NCI-H774 (cell line): ENCODE data around the gene ASTE1.
"Not testable (repeated sequence)": the region's sequence is repeated elsewhere in the genome, so short reads cannot be mapped to it uniquely, and the experiment has no call there.

Source experiments
- DNase-seq: peaks from one replicate; lab custom pipeline; 2025; lab: John Stamatoyannopoulos, UW

The ASTE1 gene, protein sequence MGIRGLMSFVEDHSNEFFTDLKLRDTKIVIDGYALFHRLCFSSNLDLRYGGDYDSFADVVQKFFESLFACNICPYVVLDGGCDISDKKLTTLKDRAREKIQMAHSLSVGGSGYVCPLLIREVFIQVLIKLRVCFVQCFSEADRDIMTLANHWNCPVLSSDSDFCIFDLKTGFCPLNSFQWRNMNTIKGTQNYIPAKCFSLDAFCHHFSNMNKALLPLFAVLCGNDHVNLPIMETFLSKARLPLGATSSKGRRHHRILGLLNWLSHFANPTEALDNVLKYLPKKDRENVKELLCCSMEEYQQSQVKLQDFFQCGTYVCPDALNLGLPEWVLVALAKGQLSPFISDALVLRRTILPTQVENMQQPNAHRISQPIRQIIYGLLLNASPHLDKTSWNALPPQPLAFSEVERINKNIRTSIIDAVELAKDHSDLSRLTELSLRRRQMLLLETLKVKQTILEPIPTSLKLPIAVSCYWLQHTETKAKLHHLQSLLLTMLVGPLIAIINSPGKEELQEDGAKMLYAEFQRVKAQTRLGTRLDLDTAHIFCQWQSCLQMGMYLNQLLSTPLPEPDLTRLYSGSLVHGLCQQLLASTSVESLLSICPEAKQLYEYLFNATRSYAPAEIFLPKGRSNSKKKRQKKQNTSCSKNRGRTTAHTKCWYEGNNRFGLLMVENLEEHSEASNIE

DNA sequence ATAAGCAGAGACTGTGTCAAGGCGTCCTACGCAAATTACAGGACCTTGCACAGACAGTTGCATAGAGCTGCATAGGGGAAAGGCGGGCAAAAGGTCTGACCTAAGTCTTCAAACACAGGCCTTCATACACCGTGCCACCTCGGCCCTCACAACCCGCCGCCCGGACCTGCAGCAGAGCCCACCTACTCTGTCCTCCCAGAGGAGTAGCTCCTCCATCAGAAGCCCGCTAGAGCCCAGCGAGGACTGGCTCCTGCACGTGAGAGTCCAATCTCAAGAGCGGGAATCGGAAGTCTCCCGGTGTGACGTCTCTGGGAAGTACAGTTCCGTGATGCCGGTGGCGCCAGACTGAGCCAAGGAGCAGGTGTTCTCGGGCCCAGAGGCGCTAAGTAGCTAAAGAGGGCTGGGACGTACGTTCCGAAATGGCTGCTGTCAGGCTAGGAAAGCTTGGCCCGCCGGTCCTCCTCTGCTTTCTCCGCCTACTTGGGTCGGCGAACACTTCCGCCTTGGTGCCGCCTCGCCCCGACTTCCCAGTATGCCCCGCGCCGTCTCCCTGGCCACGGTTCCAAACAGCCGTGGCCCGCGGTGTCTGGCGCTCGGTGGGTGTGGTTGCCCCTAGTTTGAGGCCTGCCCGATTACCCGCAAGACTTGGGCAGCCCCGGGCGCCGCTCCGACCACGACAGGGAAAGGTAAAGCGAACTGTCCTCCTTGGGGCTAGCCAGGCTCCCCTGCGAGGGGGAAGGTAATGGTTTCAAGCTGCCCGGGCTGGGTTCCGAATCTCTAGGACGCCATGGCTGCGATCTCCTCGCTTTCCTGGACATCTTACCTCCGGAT lies at the start of gene ASTE1, which contains the start of gene NEK11:
ASTE1 (minus strand) TSS at position 505 of the 831 bp plus-strand sequence. CDS start 1,519 bp downstream, outside the sequence.
NEK11 (plus strand) TSS at position 557 of the 831 bp plus-strand sequence. CDS start 2,832 bp downstream, outside the sequence.
- DNase-seq = peak; percentile 84

DNA sequence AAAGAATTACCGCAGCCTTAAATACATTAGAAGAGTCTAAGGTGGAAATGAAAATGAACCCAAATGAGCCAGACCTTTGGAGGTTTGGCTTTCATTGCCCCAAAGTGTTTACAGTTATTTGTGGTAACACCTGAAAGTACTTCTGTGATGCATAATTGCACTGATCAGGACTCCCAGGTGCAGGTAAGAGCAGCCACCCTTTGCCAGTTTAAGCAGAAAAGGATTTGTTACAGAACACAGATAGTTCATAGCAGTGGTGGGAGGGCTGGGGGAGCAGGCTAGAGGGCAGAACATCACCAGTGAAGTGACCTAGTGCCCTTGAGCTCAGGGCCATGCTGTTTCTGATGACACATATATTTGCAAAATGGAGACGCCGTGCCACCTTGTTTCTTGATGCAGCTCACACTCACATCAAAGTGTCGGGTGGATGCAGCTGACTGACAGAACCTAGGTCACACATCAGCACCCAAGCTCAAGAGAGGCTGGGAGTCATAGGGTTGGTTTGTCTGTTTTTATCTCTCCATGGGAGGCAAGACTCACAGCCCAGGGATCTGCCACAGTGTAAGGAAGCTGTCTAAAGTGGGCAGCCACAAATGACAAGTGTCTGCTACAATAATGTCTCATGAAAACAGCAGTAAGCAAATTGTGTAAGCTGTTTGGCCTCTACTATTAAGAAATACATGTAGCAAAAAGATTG lies 49.2 kb upstream of the ASTE1 start:
- no peak for DNase-seq

DNA sequence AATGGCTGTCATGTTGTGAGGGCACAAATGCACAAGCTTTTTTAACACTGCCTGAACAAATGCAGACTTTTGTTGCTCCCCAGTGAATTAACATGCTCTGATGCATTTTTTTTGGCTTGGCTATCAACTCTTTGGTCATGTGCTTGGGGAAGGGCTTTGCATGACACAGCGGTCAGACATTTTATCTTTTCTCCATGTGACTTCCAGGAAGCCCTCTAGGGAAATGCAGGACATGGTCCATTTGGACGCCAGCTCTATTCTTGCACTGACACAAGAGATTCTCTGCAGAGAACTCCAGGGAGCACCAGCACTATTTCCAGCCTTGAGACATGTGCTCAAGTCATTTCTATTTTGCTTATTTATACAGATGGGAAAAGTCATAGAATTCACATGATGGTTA lies 46.2 kb upstream of the ASTE1 start:
- no peak for DNase-seq

DNA sequence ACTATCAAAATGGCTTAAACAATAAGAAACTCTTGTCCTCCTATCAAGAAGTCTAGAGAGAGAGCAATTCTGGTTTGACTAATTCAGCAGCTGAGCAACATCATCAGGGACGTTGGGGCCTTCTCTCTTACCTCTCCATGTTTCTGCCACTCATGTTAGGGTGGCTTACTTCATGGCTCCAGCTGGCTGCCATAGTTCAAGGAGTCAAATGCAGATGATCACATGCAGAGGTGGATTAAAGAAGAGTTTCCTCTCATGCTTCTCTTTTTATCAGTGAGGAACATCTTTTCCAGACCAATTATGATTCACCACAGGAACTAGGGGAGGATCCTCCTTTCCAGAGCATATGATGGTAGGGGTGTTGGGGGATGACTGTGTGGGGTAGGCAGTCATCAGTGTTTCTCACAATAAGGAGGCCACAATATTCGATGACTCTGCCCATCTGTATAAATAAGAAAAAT lies 45.5 kb upstream of the ASTE1 start:
- no peak for DNase-seq

DNA sequence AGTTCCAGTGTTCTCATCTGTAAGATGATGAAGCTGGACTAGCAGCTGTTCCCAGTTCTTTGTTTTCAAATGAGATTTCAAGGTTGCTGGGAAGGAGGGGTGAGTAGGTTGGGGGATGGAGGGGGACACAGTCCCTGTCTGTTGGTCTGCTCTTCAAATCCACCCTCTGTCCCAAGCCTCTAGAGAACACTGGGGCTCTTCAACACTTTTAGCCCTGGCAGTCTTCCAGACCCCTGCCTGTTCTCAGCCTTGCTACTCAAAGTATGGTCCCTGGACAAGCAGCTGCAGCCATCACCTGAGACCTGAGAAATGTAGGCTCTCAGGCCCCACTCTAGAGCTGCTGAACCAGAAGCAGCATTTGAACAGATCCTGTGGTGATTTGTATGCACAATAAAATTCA lies 41.4 kb upstream of the ASTE1 start:
- no peak for DNase-seq

DNA sequence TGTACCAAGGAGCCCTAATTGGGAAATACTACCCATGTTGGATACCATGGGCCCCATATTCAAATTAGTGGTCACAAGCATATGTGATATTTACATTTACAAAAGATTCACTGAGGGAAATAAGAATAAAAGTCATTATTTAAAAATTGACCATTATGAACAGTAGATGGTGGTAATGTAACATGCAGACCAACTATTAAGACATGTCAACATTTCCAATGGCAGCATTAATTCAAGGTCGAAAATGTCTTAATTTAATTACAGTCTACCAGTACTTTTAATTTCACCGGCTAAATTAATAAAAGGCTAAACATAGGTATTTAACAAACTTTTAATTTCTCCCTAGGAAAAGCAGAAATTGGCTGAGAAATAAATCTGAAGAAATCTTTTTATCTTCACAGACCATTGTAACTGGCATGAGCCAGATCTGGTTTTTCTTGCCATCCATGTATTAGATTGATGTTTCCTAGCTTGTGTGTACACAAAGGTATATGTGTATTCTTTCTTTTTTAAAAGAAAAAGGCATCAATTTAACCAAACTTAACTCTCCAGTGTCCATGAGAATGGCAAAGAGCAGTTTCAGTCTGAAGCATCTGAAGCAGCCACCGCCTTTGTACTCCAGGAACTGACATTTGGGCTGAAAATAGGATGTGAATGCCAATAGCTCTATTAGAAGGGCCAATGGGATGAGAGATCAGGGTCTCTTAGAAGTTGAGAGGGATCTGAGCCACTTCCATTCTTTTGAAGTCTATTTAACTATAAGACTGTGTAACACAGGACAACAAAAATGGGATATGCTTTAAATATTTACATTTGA lies 26.6 kb upstream of the ASTE1 start:
- no peak for DNase-seq

DNA sequence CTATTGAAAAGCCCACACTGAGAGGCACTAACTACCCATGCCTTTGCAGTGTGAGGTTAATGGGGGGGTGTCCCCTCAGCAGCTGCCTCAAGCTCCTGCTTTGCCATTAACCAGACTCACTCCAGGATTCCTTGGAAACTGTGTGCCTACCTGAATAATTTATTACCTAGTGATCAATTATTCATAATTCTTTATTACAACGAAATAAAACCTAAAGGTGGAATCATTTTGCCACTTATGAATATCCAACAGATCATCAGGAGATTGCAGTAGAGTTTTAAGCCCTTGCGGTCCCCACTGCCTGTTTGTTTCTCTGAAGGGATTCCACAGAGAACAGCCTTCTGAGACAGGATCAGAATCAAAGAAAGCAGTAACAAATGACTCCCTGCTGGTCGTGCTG lies 23.4 kb upstream of the ASTE1 start:
- DNase-seq = no peak

DNA sequence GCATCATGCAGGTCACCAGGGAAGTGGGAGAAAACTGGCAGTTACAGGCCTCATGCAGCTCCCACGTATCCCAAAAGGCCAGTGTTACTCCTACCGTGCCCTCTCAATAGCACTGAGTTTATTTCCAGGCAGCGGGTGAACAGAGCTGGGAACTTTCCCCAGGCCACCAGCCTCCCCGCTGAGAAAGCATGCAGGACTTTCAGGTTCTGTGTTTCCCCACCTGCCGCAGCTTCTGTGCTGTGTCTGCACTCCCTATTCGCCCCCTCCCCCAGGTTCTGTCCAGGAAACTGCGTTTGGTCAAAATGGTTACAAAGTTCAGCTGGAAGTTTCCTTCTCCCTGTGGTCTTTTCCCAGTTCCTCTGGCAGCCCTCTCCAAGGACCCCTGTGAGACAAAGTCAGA lies 21.4 kb upstream of the ASTE1 start:
- DNase-seq = no peak

DNA sequence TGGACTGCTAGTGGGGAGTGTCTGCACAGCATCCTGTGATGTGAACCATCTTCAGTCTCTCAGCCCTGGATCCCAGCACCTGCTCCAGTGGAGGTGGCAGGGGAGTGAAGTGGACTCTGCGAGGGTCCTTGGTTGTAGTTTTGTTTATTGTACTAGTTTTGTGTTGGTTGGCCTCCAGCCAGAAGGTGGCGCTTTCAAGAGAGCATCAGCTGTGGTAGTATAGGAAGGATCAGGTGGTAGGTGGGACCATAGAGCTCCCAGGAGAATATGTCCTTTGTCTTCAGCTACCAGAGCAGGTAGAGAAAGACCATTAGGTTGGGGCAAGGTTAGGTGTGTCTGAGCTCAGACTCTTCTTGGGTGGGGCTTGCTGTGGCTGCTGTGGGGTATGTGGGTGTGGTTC lies 21.0 kb upstream of the ASTE1 start:
- DNase-seq = no peak

DNA sequence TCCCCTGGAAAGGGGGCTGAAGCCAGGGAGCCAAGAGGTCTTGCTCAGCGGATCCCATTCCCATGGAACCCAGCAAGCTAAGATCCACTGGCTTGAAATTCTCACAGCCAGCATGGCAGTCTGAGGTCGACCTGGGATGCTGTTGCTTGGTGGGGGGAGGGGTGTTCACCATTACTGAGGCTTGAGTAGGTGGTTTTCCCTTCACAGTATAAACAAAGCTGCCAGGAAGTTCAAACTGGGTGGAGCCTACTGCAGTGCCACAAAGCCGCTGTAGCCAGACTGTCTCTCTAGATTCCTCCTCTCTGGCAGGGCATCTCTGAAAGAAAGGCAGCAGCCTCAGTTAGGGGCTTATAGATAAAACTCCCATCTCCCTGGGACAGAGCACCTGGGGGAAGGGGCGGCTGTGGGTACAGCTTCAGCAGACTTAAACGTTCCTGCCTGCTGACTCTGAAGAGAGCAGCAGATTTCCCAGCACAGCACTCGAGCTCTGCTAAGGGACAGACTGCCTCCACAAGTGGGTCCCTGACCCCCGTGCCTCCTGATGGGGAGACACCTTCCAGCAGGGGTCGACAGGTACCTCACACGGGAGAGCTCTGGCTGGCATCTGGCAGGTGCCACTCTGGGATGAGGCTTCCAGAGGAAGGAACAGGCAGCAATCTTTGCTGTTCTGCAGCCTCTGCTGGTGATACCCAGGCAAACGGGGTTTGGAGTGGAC lies 15.8 kb upstream of the ASTE1 start:
- not testable (repeated sequence) for DNase-seq

DNA sequence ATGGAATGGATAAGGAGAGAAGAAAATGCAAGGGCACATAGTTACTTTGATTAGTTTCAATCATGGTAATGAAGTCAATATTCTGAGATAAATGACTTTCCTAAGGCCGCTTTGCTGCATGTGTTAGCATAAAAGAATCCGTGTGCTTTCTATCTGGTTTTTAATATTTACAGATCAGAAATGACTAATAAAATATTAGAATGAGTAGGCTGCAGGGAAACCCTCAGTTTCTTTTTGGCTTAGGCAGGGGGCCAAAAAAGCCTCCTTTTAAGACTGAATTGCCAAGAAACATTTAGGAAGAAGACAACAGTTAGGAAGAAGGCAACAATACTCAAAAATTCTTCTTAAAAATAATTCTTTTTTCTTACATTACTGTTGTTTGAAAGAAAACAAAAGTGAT lies 11.7 kb upstream of the ASTE1 start:
- DNase-seq = no peak

DNA sequence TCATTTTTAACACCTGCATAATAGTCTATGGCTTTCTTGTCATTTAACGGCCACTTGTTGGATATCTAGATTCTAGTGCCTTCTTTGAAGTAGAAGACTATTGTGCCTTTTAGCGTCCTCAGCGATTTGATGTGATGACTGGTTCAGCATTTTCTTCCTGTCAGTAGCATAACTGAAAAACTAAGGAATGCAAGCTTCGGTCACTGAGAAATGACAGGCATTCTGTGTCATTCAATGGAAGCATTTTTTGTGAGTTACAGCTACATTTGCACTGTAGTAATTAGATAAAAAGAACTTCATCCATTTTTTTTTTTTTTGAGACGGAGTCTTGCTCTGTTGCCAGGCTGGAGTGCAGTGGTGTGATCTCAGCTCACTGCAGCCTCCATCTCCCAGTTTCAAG lies 10.4 kb upstream of the ASTE1 start:
- no peak for DNase-seq

DNA sequence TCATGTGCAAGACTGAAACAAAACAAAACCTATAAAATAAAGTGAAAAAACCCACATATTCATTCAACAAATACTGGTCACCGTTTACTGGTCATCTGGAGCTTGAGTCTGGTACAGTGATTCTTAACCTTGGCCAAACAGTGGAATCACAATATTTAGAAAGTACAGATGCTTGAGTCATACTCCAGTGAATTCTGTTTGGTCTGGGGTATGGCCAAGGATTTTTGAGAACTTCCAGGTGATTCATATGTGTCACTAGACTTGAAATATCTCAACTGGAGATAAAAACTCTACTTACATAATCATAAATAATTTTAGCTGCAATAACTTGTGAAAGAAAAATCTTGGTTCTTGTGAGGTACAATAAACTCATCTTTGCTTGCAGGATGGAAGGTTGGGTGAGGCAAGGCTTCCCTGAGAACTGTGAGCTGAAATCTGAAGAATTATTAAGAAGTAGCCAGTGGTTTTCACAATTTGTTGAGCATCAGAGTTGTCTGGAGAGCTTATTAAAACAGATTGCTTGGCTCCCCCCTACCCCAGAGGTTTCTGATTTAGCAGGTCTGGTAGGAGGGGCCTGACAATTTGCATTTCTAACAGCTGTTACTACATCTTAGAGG lies 9.7 kb upstream of the ASTE1 start:
- DNase-seq = no peak

DNA sequence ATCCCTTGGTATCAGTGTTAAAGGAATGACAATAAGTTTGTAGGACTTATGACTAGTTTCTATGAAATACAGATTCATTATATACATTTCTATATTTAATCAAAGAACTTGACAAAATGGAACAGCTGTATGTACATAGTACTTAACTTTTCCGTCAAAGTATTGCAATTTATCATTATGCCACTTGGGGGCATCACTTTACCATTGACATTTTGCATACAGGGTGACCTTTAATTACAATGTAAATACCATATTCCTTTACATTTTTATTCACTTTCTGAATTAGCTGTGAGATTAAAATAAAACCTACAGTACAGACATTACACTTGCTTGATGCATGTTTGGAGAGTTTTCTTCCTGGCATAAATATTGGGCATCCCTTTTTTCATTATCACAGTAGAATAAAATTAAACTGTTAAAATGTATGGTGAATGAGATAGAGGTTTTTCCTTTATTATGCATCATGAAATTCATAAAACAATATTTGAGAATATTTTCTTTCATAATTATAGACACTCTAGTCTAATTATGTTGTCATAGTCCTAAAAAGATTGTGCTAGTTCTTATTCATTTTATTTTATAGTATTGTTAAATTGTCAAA lies 7.0 kb upstream of the ASTE1 start:
- peak; percentile 30 for DNase-seq

DNA sequence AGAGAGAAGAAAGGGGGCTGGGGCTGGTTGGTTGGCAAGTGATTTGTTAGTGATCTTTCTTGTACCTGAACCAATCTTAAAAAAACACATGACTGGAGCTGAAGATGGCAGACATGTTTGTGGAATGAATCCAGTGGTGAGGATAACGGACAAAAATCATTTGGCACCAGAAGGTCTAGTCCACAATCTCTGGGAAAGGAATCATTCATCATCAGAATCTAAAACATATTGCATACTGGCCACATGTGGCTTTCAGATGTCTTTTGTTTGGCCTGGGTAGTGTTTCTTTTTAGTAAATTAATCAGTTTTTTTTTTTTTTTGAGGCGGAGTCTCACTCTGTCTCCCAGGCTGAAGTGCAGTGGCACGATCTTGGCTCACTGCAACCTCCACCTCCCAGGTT lies 5.0 kb upstream of the ASTE1 start:
- no peak for DNase-seq

DNA sequence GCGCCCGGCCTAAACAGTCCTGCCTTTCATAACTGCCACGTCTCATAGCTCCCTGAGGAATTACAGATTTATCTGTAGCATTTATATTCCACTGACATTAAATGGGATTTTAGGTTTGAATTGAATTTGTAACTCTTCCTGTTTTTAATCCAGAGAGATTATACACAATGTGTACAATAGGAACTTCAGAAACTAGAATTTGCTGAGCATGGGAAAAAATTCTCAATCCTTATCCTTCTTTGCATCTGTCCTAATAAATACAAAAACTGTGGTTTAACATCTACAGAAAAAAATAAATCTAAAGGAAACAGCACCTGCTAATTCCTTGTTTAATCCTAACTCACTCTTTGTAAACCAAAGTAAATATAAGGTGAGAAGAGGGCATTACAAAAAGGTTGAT lies 2.2 kb upstream of the ASTE1 start:
- no peak for DNase-seq

DNA sequence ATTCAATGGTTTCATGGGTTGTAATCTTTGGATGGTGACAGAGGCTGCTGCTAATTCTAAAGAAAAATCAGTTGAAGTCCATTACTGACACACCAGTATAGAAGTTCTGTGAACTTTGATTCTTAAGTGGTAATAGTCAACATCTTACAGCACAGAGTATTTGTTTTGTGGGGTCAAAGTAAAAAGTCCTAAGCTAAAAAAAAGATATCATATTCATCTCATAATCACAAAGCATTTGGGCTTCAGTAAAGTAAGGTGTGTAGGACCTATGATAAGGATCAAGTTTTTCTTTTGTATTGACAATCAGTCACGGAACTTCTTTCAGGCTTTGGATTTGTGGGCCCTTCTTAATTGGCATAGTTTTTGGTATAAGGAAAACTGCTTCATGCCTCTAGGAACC lies 1.1 kb downstream of the ASTE1 start:
- DNase-seq = no peak

DNA sequence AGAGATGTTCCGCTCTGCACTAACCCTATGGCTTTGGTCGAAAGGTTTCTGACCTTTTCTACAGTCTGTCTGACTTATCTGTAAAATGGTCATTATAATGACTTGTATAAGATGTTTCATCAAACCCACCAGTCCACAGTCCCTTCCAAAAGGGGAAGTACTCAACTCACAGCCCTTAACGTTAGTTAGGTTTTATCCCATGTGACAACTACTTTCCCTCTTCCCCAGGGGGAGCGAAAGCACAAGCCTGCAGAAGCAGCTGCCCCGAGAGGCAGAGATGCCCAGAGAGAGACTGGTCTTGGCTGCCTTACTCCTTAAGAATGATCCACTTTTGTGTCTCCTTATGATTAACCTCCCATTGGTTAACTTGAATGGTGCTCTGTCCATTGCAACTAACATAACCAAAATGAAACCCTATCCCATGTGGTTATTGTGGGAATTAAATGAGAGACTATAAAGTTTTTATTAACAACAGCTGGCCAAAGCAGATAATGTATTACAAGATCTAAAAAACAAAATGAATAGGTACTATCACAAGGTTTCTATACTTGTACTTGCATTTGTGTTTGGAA lies 6.4 kb downstream of the ASTE1 start:
- no peak for DNase-seq

DNA sequence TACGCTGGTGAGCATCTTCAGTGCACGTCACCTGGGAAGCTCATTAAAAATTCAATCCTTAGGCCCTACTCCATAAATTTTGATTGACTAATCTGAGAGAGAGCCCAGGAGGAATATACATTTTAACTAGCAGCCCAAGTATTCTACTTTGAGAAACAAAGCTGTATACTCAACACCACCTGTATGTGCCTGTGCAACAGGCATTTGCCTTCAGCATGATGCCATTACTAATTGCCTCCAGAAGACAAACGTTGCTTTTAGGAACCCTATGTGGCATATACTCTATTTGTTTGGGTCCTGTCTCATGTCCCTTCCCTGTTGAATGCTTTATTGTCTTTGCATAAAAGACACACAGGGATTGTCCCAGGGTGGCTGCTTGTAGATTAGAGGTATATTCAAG lies 7.7 kb downstream of the ASTE1 start:
- DNase-seq = no peak
